Colonic mucosa (tissue), 4 donors: ENCODE measurements around the gene GALNT18. TPM values are rescaled to one million over a fixed set of nuclear protein-coding genes. Genes with fewer than 3 reads are reported as not detected.

Experiments used
- DNase-seq: peaks from one replicate; pipeline ENCODE4 v3.0.0-alpha.2; 2020
- H3K27ac ChIP-seq: fragments of 200-600 bp; one replicate; pipeline ENCODE4 v1.8.0; 2021
- H3K27me3 ChIP-seq: fragments of 200-600 bp; one replicate; pipeline ENCODE4 v1.8.0; 2021
- H3K36me3 ChIP-seq: fragments of 200-600 bp; one replicate; pipeline ENCODE4 v1.8.0; 2021
- H3K4me1 ChIP-seq: fragments of 200-600 bp; one replicate; pipeline ENCODE4 v1.8.0; 2021; ENCODE audit warnings: mild to moderate bottlenecking
- H3K4me3 ChIP-seq: fragments of 200-600 bp; one replicate; pipeline ENCODE4 v1.8.0; 2021
- H3K9ac ChIP-seq, 2 donors: one replicate each; pipeline ENCODE4 v1.7.0; 2013; ENCODE audit warnings: control low read depth in 2 of 2, low read depth in 2 of 2, low read length in 2 of 2
- H3K9me3 ChIP-seq: fragments of 200-600 bp; one replicate; pipeline ENCODE4 v1.8.0; 2021
- CTCF ChIP-seq: fragments of 200-600 bp; IDR thresholded peaks from one replicate; pipeline ENCODE4 v1.8.0; 2022; ENCODE audit warnings: antibody characterized with exemption, mild to moderate bottlenecking
- intact Hi-C: fragments of 100-400 bp; cut with DNase I; formaldehyde crosslinking; loops from one replicate; pipeline ENCODE4 v1.14.1; 2022
- total RNA-seq, 2 donors: library from RNA; stranded (reverse); fragmentation: NEBNext Ultra II Directional in 1 of 2; extraction: Animal tissue kit (Norgen Biotek cat#: 25700) in 1 of 2; gene quantifications; one replicate each; pipeline ENCODE4 v1.2.1, GENCODE V29; 2021
- donor health status: healthy.
- donor health status: DM: no; HTN: no; CAD: no.
- donor health status: DM: no; HTN: no; CAD: no.

GALNT18 gene
- total RNA-seq, 2 donors from 2014 or later: 3.6 to 8.3 TPM

GRCh38 chr11:11265994-11266606 lies 355.7 kb downstream of the GALNT18 start:
- Histone ChIP-seq H3K27me3 (no peaks in the 10 kb centered on the region), H3K4me3 (no peak overlapping the region), H3K27ac (no peak overlapping the region), H3K9me3 (no peaks in the 10 kb centered on the region), H3K9ac (no peak overlapping the region), H3K4me1 (no peaks in the 10 kb centered on the region), H3K36me3 (no peaks in the 10 kb centered on the region)
- intact Hi-C loops: loop anchor here (10.0 kb wide), 2 partner anchors 231 to 471 kb away; no protein-coding TSS in a partner anchor
- peak; percentile 62 for DNase-seq
- TF ChIP-seq CTCF: peak; percentile 79

- intact Hi-C loops: loop anchor here (10.0 kb wide), 2 partner anchors 231 to 471 kb away; no protein-coding TSS in a partner anchor
- no peaks in the 10 kb centered on the region for H3K36me3 ChIP-seq
- H3K4me3 ChIP-seq: no peak overlapping the region
- DNase-seq: no peak
- no peaks in the 10 kb centered on the region for H3K4me1 ChIP-seq
- no peak overlapping the region for H3K9ac ChIP-seq
- no peaks in the 10 kb centered on the region for H3K9me3 ChIP-seq
- H3K27ac ChIP-seq: no peak overlapping the region
- no peaks in the 10 kb centered on the region for H3K27me3 ChIP-seq
- TF ChIP-seq CTCF: no peak
Observed at GRCh38 chr11:11265320-11265719, 356.5 kb downstream of the GALNT18 start.

- Histone ChIP-seq H3K27me3 (no peaks in the 10 kb centered on the region), H3K36me3 (no peaks in the 10 kb centered on the region), H3K27ac (no peak overlapping the region), H3K4me1 (no peaks in the 10 kb centered on the region), H3K4me3 (no peak overlapping the region), H3K9me3 (no peaks in the 10 kb centered on the region), H3K9ac (no peak overlapping the region)
- TF ChIP-seq CTCF: no peak
- intact Hi-C loops: loop anchor here (10.0 kb wide), 2 partner anchors 229 to 469 kb away; no protein-coding TSS in a partner anchor
- no peak for DNase-seq
Observed at GRCh38 chr11:11263238-11264005, 358.4 kb downstream of the GALNT18 start.

GRCh38 chr11:11262171-11262920 lies 359.5 kb downstream of the GALNT18 start:
- Histone ChIP-seq H3K27me3 (no peaks in the 10 kb centered on the region), H3K27ac (no peak overlapping the region), H3K4me3 (no peak overlapping the region), H3K36me3 (no peaks in the 10 kb centered on the region), H3K9ac (no peak overlapping the region), H3K9me3 (no peaks in the 10 kb centered on the region), H3K4me1 (no peaks in the 10 kb centered on the region)
- TF ChIP-seq CTCF: no peak
- DNase-seq: no peak
- intact Hi-C loops: loop anchor here (10.0 kb wide), 2 partner anchors 228 to 468 kb away; no protein-coding TSS in a partner anchor

- Histone ChIP-seq H3K9ac (no peak overlapping the region), H3K4me1 (no peaks in the 10 kb centered on the region), H3K27me3 (no peaks in the 10 kb centered on the region), H3K4me3 (no peak overlapping the region), H3K9me3 (no peaks in the 10 kb centered on the region), H3K27ac (no peak overlapping the region), H3K36me3 (no peaks in the 10 kb centered on the region)
- DNase-seq: no peak
- intact Hi-C loops: loop anchor here (10.0 kb wide), 2 partner anchors 227 to 467 kb away; no protein-coding TSS in a partner anchor
- no peak for TF ChIP-seq CTCF
Observed at GRCh38 chr11:11261629-11262028, 360.2 kb downstream of the GALNT18 start.
